HEK293T (cell line): ENCODE results near the gene RAB8B.

ENCODE experiments used
- CTCF ChIA-PET: fragments of 350-600 bp; formaldehyde crosslinking; extraction: SDS; loops from one replicate; lab custom pipeline; 2021; ENCODE audit warnings: antibody characterized with exemption, inconsistent platforms; lab: Yijun Ruan, JAX
- POLR2A ChIA-PET: fragments of 350-600 bp; formaldehyde crosslinking; extraction: SDS; loops from one replicate; lab custom pipeline; 2020; ENCODE audit warnings: antibody characterized with exemption, inconsistent platforms; lab: Yijun Ruan, JAX
- DNase-seq: peaks from one replicate; pipeline ENCODE4 v3.0.0; 2012; ENCODE audit warnings: mixed read lengths; ENCODE audit errors: extremely low spot score
- ARNT ChIP-seq: fragments of 450-650 bp; IDR thresholded peaks from 2 replicates; pipeline ENCODE4 v1.6.1; 2017; ENCODE audit warnings: mild to moderate bottlenecking
- BHLHE40 ChIP-seq: fragments of 450-650 bp; IDR thresholded peaks from 2 replicates; pipeline ENCODE4 v1.6.1; 2016; ENCODE audit warnings: mild to moderate bottlenecking, moderate library complexity, borderline replicate concordance
- CTBP1 ChIP-seq: fragments of 450-650 bp; IDR thresholded peaks from 2 replicates; pipeline ENCODE4 v1.6.1; 2016; ENCODE audit warnings: borderline replicate concordance
- ELF4 ChIP-seq: fragments of 450-650 bp; IDR thresholded peaks from 2 replicates; pipeline ENCODE4 v1.6.1; 2017; ENCODE audit warnings: antibody characterized with exemption
- FOXA1 ChIP-seq: fragments of 450-650 bp; IDR thresholded peaks from 2 replicates; pipeline ENCODE4 v1.6.1; 2016; ENCODE audit warnings: mild to moderate bottlenecking
- FOXK2 ChIP-seq: fragments of 450-650 bp; IDR thresholded peaks from 2 replicates; pipeline ENCODE4 v1.6.1; 2016; ENCODE audit warnings: mild to moderate bottlenecking
- FOXM1 ChIP-seq: fragments of 450-650 bp; IDR thresholded peaks from 2 replicates; pipeline ENCODE4 v1.6.1; 2017; ENCODE audit warnings: mild to moderate bottlenecking, borderline replicate concordance
- HDGF ChIP-seq: fragments of 450-650 bp; IDR thresholded peaks from 2 replicates; pipeline ENCODE4 v1.6.1; 2017; ENCODE audit warnings: antibody characterized with exemption, borderline replicate concordance
- L3MBTL2 ChIP-seq: fragments of 450-650 bp; conservative IDR thresholded peaks from 2 replicates; pipeline ENCODE4 v1.6.1; 2016; ENCODE audit warnings: mild to moderate bottlenecking
- LEF1 ChIP-seq: fragments of 450-650 bp; IDR thresholded peaks from 2 replicates; pipeline ENCODE4 v1.6.1; 2017; ENCODE audit warnings: mild to moderate bottlenecking, borderline replicate concordance
- NFRKB ChIP-seq: fragments of 450-650 bp; IDR thresholded peaks from 2 replicates; pipeline ENCODE4 v1.6.1; 2016; ENCODE audit warnings: mild to moderate bottlenecking, moderate library complexity
- PKNOX1 ChIP-seq: fragments of 450-650 bp; IDR thresholded peaks from 2 replicates; pipeline ENCODE4 v1.6.1; 2016
- SP1 ChIP-seq: fragments of 450-650 bp; IDR thresholded peaks from 2 replicates; pipeline ENCODE4 v1.6.1; 2017
- SUZ12 ChIP-seq: fragments of 450-650 bp; IDR thresholded peaks from 2 replicates; pipeline ENCODE4 v1.6.1; 2016; ENCODE audit warnings: mild to moderate bottlenecking
- TARDBP ChIP-seq: fragments of 450-650 bp; IDR thresholded peaks from 2 replicates; pipeline ENCODE4 v1.6.1; 2016
- ZNF384 ChIP-seq: fragments of 450-650 bp; IDR thresholded peaks from 2 replicates; pipeline ENCODE4 v1.6.1; 2016

RAB8B gene

GRCh38 chr15:63244399-63244798, 55.0 kb downstream of the RAB8B start:
- POLR2A ChIA-PET: no interaction called here
- no peak for DNase-seq
- CTCF ChIA-PET: no interaction called here
- no peak for TF ChIP-seq PKNOX1
- no peak for TF ChIP-seq SP1
- no peak for TF ChIP-seq SUZ12
- TF ChIP-seq ELF4: no peak
- TF ChIP-seq ARNT: no peak
- no peak for TF ChIP-seq FOXM1
- no peak for TF ChIP-seq FOXA1
- TF ChIP-seq FOXK2: no peak
- no peak for TF ChIP-seq CTBP1
- TF ChIP-seq ZNF384: no peak
- no peak for TF ChIP-seq TARDBP
- no peak for TF ChIP-seq LEF1
- no peak for TF ChIP-seq HDGF
- no peak for TF ChIP-seq NFRKB
- no peak for TF ChIP-seq BHLHE40
- no peak for TF ChIP-seq L3MBTL2

- ChIA-PET CTCF (no interaction called here), POLR2A (no interaction called here)
- TF ChIP-seq BHLHE40: no peak
- no peak for TF ChIP-seq ELF4
- TF ChIP-seq LEF1: no peak
- no peak for TF ChIP-seq TARDBP
- no peak for TF ChIP-seq SP1
- no peak for TF ChIP-seq ZNF384
- no peak for TF ChIP-seq FOXK2
- no peak for TF ChIP-seq ARNT
- TF ChIP-seq SUZ12: no peak
- no peak for TF ChIP-seq FOXM1
- no peak for TF ChIP-seq CTBP1
- TF ChIP-seq PKNOX1: no peak
- TF ChIP-seq L3MBTL2: no peak
- no peak for TF ChIP-seq FOXA1
- no peak for DNase-seq
Observed at GRCh38 chr15:63244976-63245645, 55.7 kb downstream of the RAB8B start.

DNA sequence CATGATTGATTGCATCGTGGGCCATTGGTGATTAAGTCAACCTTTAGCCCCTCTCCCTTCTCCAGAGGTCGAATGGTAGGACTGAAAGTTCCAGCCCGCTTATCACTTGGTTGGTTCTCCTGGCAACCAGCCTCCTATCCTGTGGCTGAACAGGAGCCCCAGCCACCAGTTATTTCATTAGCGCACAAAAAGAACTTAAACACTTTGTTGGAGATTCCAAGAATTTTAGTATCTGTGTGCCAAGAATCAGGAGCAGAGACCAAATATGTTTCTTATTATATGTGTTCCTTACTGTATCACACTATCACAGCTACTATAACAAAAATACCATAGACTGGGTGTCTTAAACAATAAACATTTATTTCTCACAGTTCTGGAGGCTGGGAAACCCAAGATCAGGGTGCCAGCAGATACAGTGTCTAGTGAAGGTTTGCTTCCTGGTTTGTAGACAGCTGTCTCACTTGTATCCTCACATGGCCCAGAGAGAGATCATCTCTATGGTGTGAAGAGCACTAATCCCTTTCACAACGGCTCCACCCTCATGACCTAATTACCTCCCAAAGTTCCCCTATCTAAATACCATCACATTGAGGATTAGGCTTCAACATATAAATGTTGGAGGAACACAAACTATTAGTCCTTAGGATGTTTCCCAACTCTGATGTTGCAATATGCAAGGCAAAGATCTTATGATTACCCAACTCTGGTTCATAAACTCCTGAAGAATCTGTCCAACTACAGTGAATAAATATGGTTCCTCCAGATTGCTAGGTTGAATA, 57.5 kb downstream of the RAB8B start:
- POLR2A ChIA-PET: no interaction called here
- no peak for TF ChIP-seq ELF4
- no peak for TF ChIP-seq HDGF
- no peak for TF ChIP-seq PKNOX1
- TF ChIP-seq BHLHE40: no peak
- no peak for TF ChIP-seq ZNF384
- no peak for TF ChIP-seq LEF1
- no peak for TF ChIP-seq L3MBTL2
- TF ChIP-seq CTBP1: no peak
- TF ChIP-seq TARDBP: no peak
- TF ChIP-seq SP1: no peak
- no peak for TF ChIP-seq FOXM1
- no peak for TF ChIP-seq SUZ12
- no peak for TF ChIP-seq FOXK2
- DNase-seq: no peak
- CTCF ChIA-PET: no interaction called here

DNA sequence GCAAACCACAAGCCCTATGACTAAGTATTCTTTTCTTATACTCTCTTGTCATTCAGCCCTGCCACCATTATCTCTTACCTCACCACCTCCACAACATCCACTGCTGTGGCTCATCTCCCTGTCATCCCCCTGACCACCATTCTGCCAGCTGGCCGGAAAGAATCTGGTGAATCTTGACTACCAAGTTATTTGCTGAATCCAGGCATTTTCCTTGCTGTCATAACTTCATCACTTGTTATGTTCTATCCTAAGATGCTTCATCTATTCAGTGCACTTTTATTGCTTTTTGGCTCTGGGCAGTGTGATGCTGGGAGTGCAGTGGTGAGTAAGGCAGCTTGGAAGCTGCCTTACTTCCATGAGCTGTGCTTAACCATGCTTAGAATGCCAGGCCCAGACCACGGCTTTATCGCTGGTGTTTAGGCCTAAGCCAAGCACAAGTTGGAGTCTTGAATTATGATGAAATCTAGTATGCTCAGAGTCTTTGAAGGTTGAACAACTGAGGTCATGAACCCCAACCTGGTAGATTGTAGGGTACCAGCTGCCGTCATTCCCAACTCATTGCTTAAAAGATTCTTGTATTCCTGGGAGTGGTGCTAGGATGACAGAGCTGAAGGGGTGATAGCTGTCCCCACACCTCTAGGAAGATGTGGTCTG, 61.0 kb downstream of the RAB8B start:
- ChIA-PET POLR2A (no interaction called here), CTCF (no interaction called here)
- no peak for DNase-seq
- TF ChIP-seq ARNT (no peak), FOXM1 (no peak), FOXK2 (no peak), NFRKB (no peak), TARDBP (no peak), L3MBTL2 (no peak), PKNOX1 (no peak), BHLHE40 (no peak), LEF1 (no peak), SP1 (no peak), SUZ12 (no peak), HDGF (no peak), CTBP1 (no peak), ELF4 (no peak), FOXA1 (no peak), ZNF384 (no peak)

DNA sequence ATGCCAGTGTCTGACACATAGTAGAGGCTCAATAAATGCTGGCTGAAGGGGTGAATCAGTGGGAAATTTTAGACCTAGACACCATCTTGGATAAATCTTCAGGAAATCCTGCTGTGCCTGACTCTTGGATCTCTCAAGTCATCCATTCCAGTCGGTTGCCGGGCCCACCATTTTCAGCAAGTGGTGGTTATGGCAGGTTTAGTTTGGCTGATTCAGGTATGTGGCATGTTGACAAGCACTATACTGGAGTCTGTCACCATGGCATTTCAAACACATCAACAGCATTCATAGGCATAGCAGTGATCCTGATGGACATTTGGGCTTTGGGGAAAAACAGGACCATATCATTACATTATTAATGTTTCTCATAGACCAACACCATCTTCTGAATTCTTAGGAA, 62.3 kb downstream of the RAB8B start:
- ChIA-PET POLR2A (no interaction called here), CTCF (no interaction called here)
- no peak for TF ChIP-seq NFRKB
- no peak for TF ChIP-seq ZNF384
- TF ChIP-seq CTBP1: no peak
- TF ChIP-seq PKNOX1: no peak
- TF ChIP-seq L3MBTL2: no peak
- TF ChIP-seq FOXM1: no peak
- no peak for TF ChIP-seq TARDBP
- TF ChIP-seq SP1: no peak
- no peak for TF ChIP-seq ARNT
- no peak for DNase-seq
